ENCODE results near the gene HPS4.
"Not testable (repeated sequence)": the region's sequence is repeated elsewhere in the genome, so short reads cannot be mapped to it uniquely, and the experiment has no call there.

Gene HPS4

GRCh38 chr22:26408562-26409220 is 74.9 kb downstream of the HPS4 start:
- not testable (repeated sequence) for DNase-seq (ENCODE audit: low spot score)

- DNase-seq (ENCODE audit: low spot score), result no peak
These were observed 77.5 kb downstream of the HPS4 start for GRCh38 chr22:26406118-26406517.

GRCh38 chr22:26404851-26405421 is 78.6 kb downstream of the HPS4 start:
- no peak for DNase-seq (ENCODE audit: low spot score)

GRCh38 chr22:26401726-26402125 is 81.9 kb downstream of the HPS4 start:
- peak; percentile 6 for DNase-seq (ENCODE audit: low spot score)

Data from hematopoietic multipotent progenitor cell treated with erythropoietin and hydrocortisone succinate and interleukin-3 and kit ligand, for 15 days (in vitro differentiated cells).